ENCODE data around the gene ORAI3.

The ORAI3 gene

DNA sequence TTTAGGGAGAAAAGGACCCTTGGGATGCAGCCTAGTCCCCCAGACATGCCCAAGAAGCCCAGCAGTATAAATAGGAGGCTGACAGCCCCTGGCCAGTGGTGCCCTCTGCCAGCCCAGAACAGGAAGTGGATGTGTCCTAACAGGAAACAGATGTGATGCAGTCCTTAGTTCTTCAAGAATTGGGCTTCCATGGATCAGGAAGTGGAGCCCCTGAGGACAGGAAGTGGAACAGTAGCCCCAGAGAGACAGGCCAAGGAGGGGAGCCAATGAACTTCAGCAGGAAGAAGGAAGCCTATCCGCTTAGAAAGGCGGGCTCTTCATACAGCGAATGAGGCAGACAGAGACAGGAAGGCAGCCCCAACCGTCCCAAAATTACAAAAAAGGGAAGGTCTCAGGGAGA, 45.3 kb upstream of the ORAI3 start:
- FAIRE-seq = no peak
- DNase-seq (ENCODE audit: insufficient read length, low spot score) = no peak
- TF ChIP-seq, protein P1, sequence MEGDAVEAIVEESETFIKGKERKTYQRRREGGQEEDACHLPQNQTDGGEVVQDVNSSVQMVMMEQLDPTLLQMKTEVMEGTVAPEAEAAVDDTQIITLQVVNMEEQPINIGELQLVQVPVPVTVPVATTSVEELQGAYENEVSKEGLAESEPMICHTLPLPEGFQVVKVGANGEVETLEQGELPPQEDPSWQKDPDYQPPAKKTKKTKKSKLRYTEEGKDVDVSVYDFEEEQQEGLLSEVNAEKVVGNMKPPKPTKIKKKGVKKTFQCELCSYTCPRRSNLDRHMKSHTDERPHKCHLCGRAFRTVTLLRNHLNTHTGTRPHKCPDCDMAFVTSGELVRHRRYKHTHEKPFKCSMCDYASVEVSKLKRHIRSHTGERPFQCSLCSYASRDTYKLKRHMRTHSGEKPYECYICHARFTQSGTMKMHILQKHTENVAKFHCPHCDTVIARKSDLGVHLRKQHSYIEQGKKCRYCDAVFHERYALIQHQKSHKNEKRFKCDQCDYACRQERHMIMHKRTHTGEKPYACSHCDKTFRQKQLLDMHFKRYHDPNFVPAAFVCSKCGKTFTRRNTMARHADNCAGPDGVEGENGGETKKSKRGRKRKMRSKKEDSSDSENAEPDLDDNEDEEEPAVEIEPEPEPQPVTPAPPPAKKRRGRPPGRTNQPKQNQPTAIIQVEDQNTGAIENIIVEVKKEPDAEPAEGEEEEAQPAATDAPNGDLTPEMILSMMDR (IDR thresholded peaks at IDR 0.05; ENCODE audit: insufficient read depth, missing control alignments) = no peak

DNA sequence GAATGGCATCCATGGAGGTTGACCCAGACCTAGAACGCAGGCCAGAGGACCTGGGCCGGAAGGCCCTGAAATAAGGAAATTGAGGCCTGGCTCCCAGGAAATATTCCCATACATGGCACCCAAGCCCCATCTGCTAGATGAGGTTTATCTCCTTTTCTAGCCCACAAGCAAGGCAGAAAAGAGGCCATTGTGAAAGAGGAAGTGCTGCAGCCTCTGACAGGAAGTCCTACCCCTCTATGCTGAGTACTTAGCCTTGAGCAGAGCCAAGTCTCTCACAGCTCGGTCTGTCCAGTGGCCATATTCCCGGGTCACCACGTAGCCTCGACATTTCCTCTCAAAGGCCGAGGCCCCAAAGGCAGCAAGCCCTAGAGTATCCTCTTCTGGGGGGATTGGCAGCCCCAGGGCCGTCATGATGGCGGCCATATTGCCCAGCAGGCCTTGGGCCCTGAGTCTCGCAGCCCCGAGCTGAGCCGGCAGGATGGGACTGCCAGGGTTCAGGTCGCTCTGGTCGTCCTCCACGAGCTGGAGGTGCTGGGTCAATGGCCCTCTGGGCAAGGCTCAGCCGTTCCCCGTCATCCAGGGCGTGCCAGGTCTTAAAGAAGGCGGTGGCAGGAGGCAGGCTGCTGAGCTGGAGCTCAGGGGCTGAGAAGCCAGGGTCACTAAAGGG, 44.6 kb upstream of the ORAI3 start:
- no peak for FAIRE-seq
- DNase-seq (ENCODE audit: insufficient read length, low spot score) = no peak
- TF ChIP-seq, protein P1 (IDR thresholded peaks at IDR 0.05; ENCODE audit: insufficient read depth, missing control alignments) = no peak

DNA sequence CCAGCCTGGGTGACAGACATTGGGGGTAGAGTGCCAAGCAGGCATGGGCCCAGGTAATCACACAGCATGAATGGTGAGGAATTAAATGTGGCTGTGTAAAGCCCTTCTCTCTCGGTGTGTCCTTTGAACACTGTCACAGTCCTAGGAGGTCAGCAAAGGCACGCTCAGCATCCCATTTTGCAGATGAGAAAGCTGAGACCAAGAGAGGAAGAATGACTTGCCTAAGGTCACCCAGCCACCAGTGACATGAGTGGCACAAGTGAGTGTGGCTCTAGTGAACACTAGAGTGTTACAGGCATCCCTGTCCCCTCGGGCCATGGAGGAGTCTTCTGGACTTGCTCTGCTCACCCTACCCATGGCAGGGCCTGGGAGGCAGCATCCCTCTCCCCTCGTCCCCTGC, 41.8 kb upstream of the ORAI3 start:
- FAIRE-seq (no peak), DNase-seq (ENCODE audit: insufficient read length, low spot score) (no peak)
- TF ChIP-seq, protein P1 (IDR thresholded peaks at IDR 0.05; ENCODE audit: insufficient read depth, missing control alignments) = no peak

DNA sequence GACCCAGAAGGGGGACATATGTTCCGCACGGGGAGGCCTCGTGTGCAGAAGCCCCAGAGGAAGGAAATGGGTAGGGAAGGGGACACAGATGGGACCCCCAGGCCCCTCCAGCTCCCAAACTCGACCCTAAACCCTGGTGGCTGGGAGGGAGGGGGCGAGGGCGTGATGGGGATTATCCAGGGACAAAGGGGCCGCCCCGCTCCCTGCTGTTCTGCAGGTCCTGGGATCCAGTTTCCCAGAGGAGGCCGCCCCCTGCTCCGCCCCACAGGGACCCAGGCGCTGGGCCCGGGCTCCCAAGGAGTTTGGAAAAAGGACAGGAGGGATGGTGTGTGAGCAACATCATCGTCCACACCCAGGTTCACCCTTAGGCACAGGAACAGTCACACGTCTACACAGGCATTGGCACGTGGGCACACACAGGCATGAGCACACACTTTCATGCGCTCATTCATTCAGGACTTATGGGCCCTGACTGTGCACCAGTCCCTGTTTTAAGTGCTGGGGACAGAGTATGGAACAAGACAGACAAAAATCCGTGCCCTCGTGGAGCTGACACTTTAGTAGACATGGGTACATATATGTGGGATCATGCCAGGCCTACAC, 38.3 kb upstream of the ORAI3 start:
- FAIRE-seq = no peak
- TF ChIP-seq, protein P1 (IDR thresholded peaks at IDR 0.05; ENCODE audit: insufficient read depth, missing control alignments) = no peak
- DNase-seq (ENCODE audit: insufficient read length, low spot score) = no peak

DNA sequence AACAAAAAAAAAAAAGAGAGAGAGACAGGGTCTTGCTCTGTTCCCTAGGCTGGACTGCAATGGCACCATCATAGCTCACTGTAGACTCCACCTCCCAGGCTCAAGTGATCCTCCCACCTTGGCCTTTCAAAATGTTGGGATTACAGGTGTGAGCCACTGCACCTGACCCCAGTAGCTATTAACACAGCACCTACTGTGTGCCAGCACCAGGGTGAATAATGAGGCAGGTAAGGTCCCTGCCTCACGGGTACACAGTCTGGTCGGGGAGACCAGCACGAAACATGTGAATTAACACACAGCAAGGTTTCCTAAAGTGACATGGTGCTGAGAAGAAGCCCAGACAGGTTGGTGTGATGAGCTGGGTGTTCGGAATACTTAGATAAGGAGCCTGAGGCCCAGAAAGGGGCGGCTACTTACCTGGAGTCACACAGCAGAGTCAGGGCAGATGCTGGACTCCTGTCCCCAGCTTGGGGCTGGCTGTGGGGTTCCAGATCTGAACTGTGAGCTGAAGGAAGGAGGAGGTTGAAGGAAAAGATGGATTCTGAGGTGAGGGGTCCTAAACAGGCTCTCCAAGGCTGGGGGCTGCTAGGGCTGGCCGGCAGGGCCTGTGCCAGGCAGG, 36.0 kb upstream of the ORAI3 start:
- TF ChIP-seq, protein P1 (IDR thresholded peaks at IDR 0.05; ENCODE audit: insufficient read depth, missing control alignments) = no peak
- no peak for DNase-seq (ENCODE audit: insufficient read length, low spot score)
- no peak for FAIRE-seq

DNA sequence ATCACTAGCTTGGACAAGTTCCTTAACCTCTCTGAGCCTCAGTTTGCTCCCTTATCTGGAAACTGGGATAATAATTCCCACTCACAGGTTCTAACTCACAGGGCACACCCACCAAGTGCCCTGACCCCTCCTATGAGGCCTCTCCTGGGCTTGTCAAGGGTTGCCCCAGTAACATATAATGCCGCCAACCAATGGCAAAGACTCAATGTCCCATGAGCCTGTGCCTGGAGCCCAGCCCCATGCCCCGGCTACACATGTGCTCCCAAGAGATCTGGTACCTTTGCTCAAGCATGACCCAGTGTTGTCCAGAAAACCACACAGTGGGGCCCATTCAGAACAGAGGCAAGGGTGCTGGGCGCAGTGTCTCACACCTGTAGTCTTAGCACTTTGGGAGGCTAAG, 34.0 kb upstream of the ORAI3 start:
- TF ChIP-seq, protein P1 (IDR thresholded peaks at IDR 0.05; ENCODE audit: insufficient read depth, missing control alignments) = no peak
- no peak for FAIRE-seq
- no peak for DNase-seq (ENCODE audit: insufficient read length, low spot score)

DNA sequence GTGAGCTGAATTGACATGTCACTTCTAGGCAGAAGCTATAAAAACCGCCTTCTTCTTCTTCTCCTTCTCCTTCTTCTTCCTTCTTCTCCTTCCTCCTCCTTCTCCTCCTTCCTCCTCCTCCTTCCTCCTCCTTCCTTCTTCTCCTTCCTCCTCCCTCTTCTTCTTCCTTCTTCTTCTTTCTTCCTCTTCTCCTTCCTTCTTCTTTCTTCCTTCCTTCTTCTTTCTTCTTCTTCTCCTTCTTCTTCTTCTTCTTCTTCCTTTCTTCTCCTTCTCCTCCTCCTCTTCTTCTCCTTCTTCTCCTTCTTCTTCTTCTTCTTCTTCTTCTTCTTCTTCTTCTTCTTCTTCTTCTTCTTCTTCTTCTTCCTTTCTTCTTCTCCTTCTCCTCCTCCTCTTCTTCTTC, 30.3 kb upstream of the ORAI3 start:
- DNase-seq (ENCODE audit: insufficient read length, low spot score) = no peak
- FAIRE-seq = no peak
- TF ChIP-seq, protein P1 (IDR thresholded peaks at IDR 0.05; ENCODE audit: insufficient read depth, missing control alignments) = no peak

All from D721Med (cell line).